ENCODE measurements around the gene HPX.

- TF ChIP-seq SIN3A (IDR thresholded peaks at IDR 0.05; ENCODE audit: borderline replicate concordance, insufficient read depth, low read length) (no peak), POLR2AphosphoS5 (IDR thresholded peaks at IDR 0.05; ENCODE audit: low read depth, low read length) (no peak), FOXP2 (optimal IDR thresholded peaks at IDR 0.05; ENCODE audit: borderline replicate concordance, extremely low read depth, extremely low read length, insufficient read depth) (no peak)
Observed at GRCh38 chr11:6437423-6437822, 3.4 kb downstream of the HPX start.
